IMR-90 (cell line): ENCODE data around the gene TAF6L. TPM values are rescaled to one million over a fixed set of nuclear protein-coding genes. Genes with fewer than 3 reads are reported as not detected.
"Not testable (repeated sequence)": the region's sequence is repeated elsewhere in the genome, so short reads cannot be mapped to it uniquely, and the experiment has no call there.

Source experiments
- ATAC-seq: fragments of 200-7000 bp; cut with Tn5 transposase; 2 replicates; pipeline ENCODE4 v1.9.1; 2020; ENCODE audit warnings: low read depth, mild to moderate bottlenecking, moderate library complexity
- BruUV-seq: library from RNA; stranded (reverse); fragments of 400-500 nt; replicated peaks from 2 replicates; lab custom pipeline; 2021; lab: Mats Ljungman, UMichigan
- CTCF ChIA-PET: fragments of 300-600 bp; formaldehyde crosslinking; extraction: SDS; loops from one replicate; lab custom pipeline; 2021; ENCODE audit warnings: antibody characterized with exemption; lab: Yijun Ruan, JAX
- POLR2A ChIA-PET: fragments of 300-600 bp; sonication (Branson Sonifier 250); formaldehyde crosslinking; loops from one replicate; lab custom pipeline; 2022; ENCODE audit warnings: antibody characterized with exemption; ENCODE audit not compliant: unreplicated experiment; lab: Charles Lee
- DNase-seq: peaks from one replicate; pipeline ENCODE4 v3.0.0; 2013
- H2AFZ ChIP-seq: replicated peaks from 2 replicates; pipeline ENCODE3; 2013; ENCODE audit warnings: low read length, mild to moderate bottlenecking; ENCODE audit not compliant: poor library complexity
- H2AK5ac ChIP-seq: 2 replicates; pipeline ENCODE4 v1.6.1; 2013; ENCODE audit warnings: low read depth, low read length, inconsistent platforms
- H2AK9ac ChIP-seq: replicated peaks from 2 replicates; pipeline ENCODE3; 2013; ENCODE audit warnings: mild to moderate bottlenecking, low read depth, low read length, moderate library complexity; ENCODE audit not compliant: poor library complexity
- H2BK120ac ChIP-seq: 2 replicates; pipeline ENCODE4 v1.6.1; 2013; ENCODE audit warnings: low read depth, low read length, inconsistent platforms
- H2BK15ac ChIP-seq: 3 replicates; pipeline ENCODE4 v1.6.1; 2013; ENCODE audit warnings: low read depth, low read length, inconsistent platforms
- H2BK20ac ChIP-seq: 2 replicates; pipeline ENCODE4 v1.6.1; 2013; ENCODE audit warnings: low read depth, mild to moderate bottlenecking, inconsistent platforms, low read length, moderate library complexity
- H2BK5ac ChIP-seq: 2 replicates; pipeline ENCODE4 v1.6.1; 2013; ENCODE audit warnings: mild to moderate bottlenecking, low read depth, low read length, inconsistent platforms; ENCODE audit not compliant: poor library complexity, severe bottlenecking
- H3K14ac ChIP-seq: replicated peaks from 2 replicates; pipeline ENCODE4 v1.6.1; 2013; ENCODE audit warnings: low read depth, low read length, inconsistent platforms
- H3K18ac ChIP-seq: 2 replicates; pipeline ENCODE4 v1.6.1; 2013; ENCODE audit warnings: low read depth, low read length, control low read depth
- H3K23ac ChIP-seq: 2 replicates; pipeline ENCODE4 v1.6.1; 2013; ENCODE audit warnings: low read depth, low read length, inconsistent platforms
- H3K27ac ChIP-seq: 2 replicates; pipeline ENCODE4 v1.5.1; 2013; ENCODE audit warnings: mild to moderate bottlenecking, control low read depth, low read length; ENCODE audit not compliant: insufficient read depth
- H3K27me3 ChIP-seq: 2 replicates; pipeline ENCODE4 v1.6.1; 2013; ENCODE audit warnings: low read length; ENCODE audit not compliant: control insufficient read depth, insufficient read depth
- H3K36me3 ChIP-seq: 2 replicates; pipeline ENCODE4 v1.6.1; 2013; ENCODE audit warnings: low read length, mixed read lengths; ENCODE audit not compliant: control insufficient read depth, insufficient read depth
- H3K4ac ChIP-seq: 2 replicates; pipeline ENCODE4 v1.6.1; 2013; ENCODE audit warnings: low read depth, low read length, inconsistent platforms
- H3K4me1 ChIP-seq: 2 replicates; pipeline ENCODE4 v1.6.1; 2013; ENCODE audit warnings: low read length, mixed read lengths; ENCODE audit not compliant: control insufficient read depth, insufficient read depth
- H3K4me2 ChIP-seq: 2 replicates; pipeline ENCODE4 v1.6.1; 2013; ENCODE audit warnings: low read depth, mild to moderate bottlenecking, control low read depth, low read length, moderate library complexity
- H3K4me3 ChIP-seq: 2 replicates; pipeline ENCODE4 v1.5.1; 2013; ENCODE audit warnings: low read depth, mild to moderate bottlenecking, control low read depth, low read length, moderate library complexity; ENCODE audit not compliant: insufficient read depth
- H3K56ac ChIP-seq: 2 replicates; pipeline ENCODE4 v1.6.1; 2013; ENCODE audit warnings: low read length, inconsistent platforms; ENCODE audit not compliant: insufficient read depth; ENCODE audit errors: extremely low read depth
- H3K79me1 ChIP-seq, 2 experiments: 2 replicates each; pipeline ENCODE4 v1.6.1; 2013; ENCODE audit warnings: low read length in 2 of 2, inconsistent platforms in 1 of 2, low read depth in 1 of 2
- H3K9ac ChIP-seq: 2 replicates; pipeline ENCODE4 v1.6.1; 2013; ENCODE audit warnings: low read depth, low read length, control low read depth
- H3K9me1 ChIP-seq: 2 replicates; pipeline ENCODE4 v1.6.1; 2013; ENCODE audit warnings: low read length, inconsistent platforms; ENCODE audit not compliant: insufficient read depth
- H3K9me3 ChIP-seq: 2 replicates; pipeline ENCODE4 v1.6.1; 2013; ENCODE audit warnings: low read length; ENCODE audit not compliant: control insufficient read depth, insufficient read depth
- H4K20me1 ChIP-seq: 2 replicates; pipeline ENCODE4 v1.6.1; 2013; ENCODE audit warnings: low read length, inconsistent platforms; ENCODE audit not compliant: insufficient read depth
- H4K5ac ChIP-seq: 2 replicates; pipeline ENCODE4 v1.6.1; 2013; ENCODE audit warnings: mild to moderate bottlenecking, low read depth, low read length, control low read depth
- H4K8ac ChIP-seq, 2 experiments: 2 replicates each; pipeline ENCODE4 v1.6.1; 2013; ENCODE audit warnings: low read depth in 2 of 2, low read length in 2 of 2, control low read depth in 1 of 2, inconsistent platforms in 1 of 2
- H4K91ac ChIP-seq: 2 replicates; pipeline ENCODE4 v1.6.1; 2013; ENCODE audit warnings: low read depth, low read length, inconsistent platforms; ENCODE audit not compliant: insufficient read depth
- WGBS, 2 experiments: methylation state at CpG; one replicate each; pipeline versions ENCODE4 v1.1.5 to v1.1.7; 2013; ENCODE audit warnings: missing lambda C conversion rate in 2 of 2; ENCODE audit not compliant: insufficient read length in 1 of 2; ENCODE audit errors: extremely low coverage in 2 of 2; 5-methylcytosine and 5-hydroxymethylcytosine counted together
- dilution Hi-C: fragments of 300-500 bp; cut with HindIII; formaldehyde crosslinking; loops from one replicate; pipeline ENCODE4 v1.14.3; 2018; ENCODE audit warnings: low sequenced_read_pairs; ENCODE audit not compliant: unreplicated experiment
- in situ Hi-C: fragments of 300-500 bp; cut with MboI; formaldehyde crosslinking; loops from 3 replicates; pipeline ENCODE4 v1.14.3; 2019; ENCODE audit warnings: low sequenced_read_pairs, inconsistent platforms, mixed read lengths
- intact Hi-C: fragments of 100-400 bp; cut with micrococcal nuclease; formaldehyde crosslinking; loops from 2 replicates; pipeline ENCODE4 v1.10.0; 2022
- polyA plus RNA-seq, 3 experiments: library from polyadenylated mRNA; depleted of rRNA; stranded (reverse); fragments of >200 nt; gene quantifications; 2 replicates each; pipeline ENCODE4 v1.2.3, GENCODE V29; 2012; ENCODE audit warnings: low replicate concordance in 1 of 3
- total RNA-seq: library from RNA; depleted of rRNA; stranded (reverse); fragments of >200 nt; gene quantifications from 2 replicates; pipeline ENCODE4 v1.2.3, GENCODE V29; 2012

TAF6L gene
- total and polyA plus RNA-seq, 2 of the 4 experiments (the other 2 are of a cell fraction), result 9.5 to 13.5 TPM

- 98% methylated on average over 4 of the region's 5 CpGs; no CpG with 5 or more reads in 1 of the 2 experiments for WGBS, 2 experiments
- H3K56ac ChIP-seq, H4K20me1 ChIP-seq, BruUV-seq, H2AK5ac ChIP-seq, dilution Hi-C loops, POLR2A ChIA-PET, H3K9me3 ChIP-seq, H3K4me3 ChIP-seq, CTCF ChIA-PET, H3K9ac ChIP-seq, H4K5ac ChIP-seq, in situ Hi-C loops, H3K27ac ChIP-seq, intact Hi-C loops, H2BK120ac ChIP-seq, H3K14ac ChIP-seq, H2BK5ac ChIP-seq, H3K18ac ChIP-seq, H4K91ac ChIP-seq, H2BK15ac ChIP-seq, H3K4me2 ChIP-seq, H4K8ac ChIP-seq, H3K4me1 ChIP-seq, DNase-seq, H3K4ac ChIP-seq, H3K9me1 ChIP-seq, H2AFZ ChIP-seq, ATAC-seq, H3K27me3 ChIP-seq, H3K23ac ChIP-seq, H2AK9ac ChIP-seq, H2BK20ac ChIP-seq: not testable (repeated sequence)
- Histone ChIP-seq H3K36me3 (peaks cover 13% of the 10 kb centered on the region), H3K79me1 (peaks cover 20 to 41% of the 10 kb centered on the region in 2 experiments)
Measured at GRCh38 chr11:62749931-62750330, 21.3 kb upstream of the TAF6L start.
